ENCODE results near the gene FILIP1L. TPM values are rescaled to one million over a fixed set of nuclear protein-coding genes. Genes with fewer than 3 reads are reported as not detected.

Gene FILIP1L
- polyA plus RNA-seq, 3 donors = 0.13 to 0.40 (median 0.25) TPM

GRCh38 chr3:100018806-100019205 lies 95.5 kb downstream of the FILIP1L start:
- H3K4me1 Mint-ChIP-seq = no peaks in the 10 kb centered on the region
- H3K27ac Mint-ChIP-seq = peak overlapping the region in 1 of 7 donors; percentile 17
- Histone ChIP-seq H4K20me1 (ENCODE audit: insufficient read depth, low read length) (no peaks in the 10 kb centered on the region), H3K4me3 (replicated peaks in 1 of 3; ENCODE audit: low read depth in 2 of 3, low read length in 3 of 3) (no peak overlapping the region), H3K27ac (ENCODE audit: low read depth in 1 of 2, low read length in 2 of 2) (no peak overlapping the region), H3K9ac (ENCODE audit: insufficient read depth, low read length, poor library complexity, severe bottlenecking) (no peak overlapping the region), H3K9me3 (replicated peaks in 1 of 2; ENCODE audit: control insufficient read depth in 1 of 2, insufficient read depth in 1 of 2, low read length in 2 of 2) (no peaks in the 10 kb centered on the region), H3K79me2 (ENCODE audit: insufficient read depth, low read length) (no peaks in the 10 kb centered on the region), H3K4me2 (replicated peaks; ENCODE audit: extremely low read depth, low read length, poor library complexity, severe bottlenecking) (no peak overlapping the region), H3K36me3 (replicated peaks in 1 of 2; ENCODE audit: control insufficient read depth in 1 of 2, insufficient read depth in 2 of 2, low read length in 2 of 2) (no peaks in the 10 kb centered on the region), H2AFZ (ENCODE audit: insufficient read depth, low read depth, low read length, poor library complexity, severe bottlenecking) (no peak overlapping the region), H3K27me3 (ENCODE audit: control insufficient read depth in 2 of 2, insufficient read depth in 2 of 2, low read length in 2 of 2) (no peaks in the 10 kb centered on the region), H3K4me1 (ENCODE audit: control insufficient read depth in 1 of 2, insufficient read depth in 2 of 2, low read length in 2 of 2) (no peaks in the 10 kb centered on the region)
- no peak overlapping the region for H3K4me3 Mint-ChIP-seq
- no peaks in the 10 kb centered on the region for H3K27me3 Mint-ChIP-seq (ENCODE audit: low read depth in 3 of 3)
- H3K9me3 Mint-ChIP-seq = peaks cover 0 to 3% (median 0%) of the 10 kb centered on the region in 7 donors
- no peak for TF ChIP-seq CTCF (IDR thresholded peaks at IDR 0.05)
- H3K36me3 Mint-ChIP-seq = no peaks in the 10 kb centered on the region
- intact Hi-C loops (cut with micrococcal nuclease) = no loop called here
- no peak for DNase-seq

- H3K4me1 ChIP-seq (ENCODE audit: control insufficient read depth in 1 of 2, insufficient read depth in 2 of 2, low read length in 2 of 2) = no peaks in the 10 kb centered on the region
- Mint-ChIP-seq H3K4me1 (no peaks in the 10 kb centered on the region), H3K4me3 (no peak overlapping the region), H3K36me3 (no peaks in the 10 kb centered on the region), H3K27me3 (ENCODE audit: low read depth in 3 of 3) (no peaks in the 10 kb centered on the region), H3K9me3 (peaks cover 0 to 1% (median 0%) of the 10 kb centered on the region in 7 donors), H3K27ac (no peak overlapping the region)
- no peak for DNase-seq
- no peak overlapping the region for H3K4me3 ChIP-seq (replicated peaks in 1 of 3; ENCODE audit: low read depth in 2 of 3, low read length in 3 of 3)
- H3K4me2 ChIP-seq (replicated peaks; ENCODE audit: extremely low read depth, low read length, poor library complexity, severe bottlenecking) = no peak overlapping the region
- H3K79me2 ChIP-seq (ENCODE audit: insufficient read depth, low read length) = no peaks in the 10 kb centered on the region
- no peaks in the 10 kb centered on the region for H3K27me3 ChIP-seq (ENCODE audit: control insufficient read depth in 2 of 2, insufficient read depth in 2 of 2, low read length in 2 of 2)
- H3K36me3 ChIP-seq (replicated peaks in 1 of 2; ENCODE audit: control insufficient read depth in 1 of 2, insufficient read depth in 2 of 2, low read length in 2 of 2) = no peaks in the 10 kb centered on the region
- intact Hi-C loops (cut with micrococcal nuclease) = no loop called here
- H2AFZ ChIP-seq (ENCODE audit: insufficient read depth, low read depth, low read length, poor library complexity, severe bottlenecking) = no peak overlapping the region
- no peaks in the 10 kb centered on the region for H3K9me3 ChIP-seq (replicated peaks in 1 of 2; ENCODE audit: control insufficient read depth in 1 of 2, insufficient read depth in 1 of 2, low read length in 2 of 2)
- H3K27ac ChIP-seq (ENCODE audit: low read depth in 1 of 2, low read length in 2 of 2) = no peak overlapping the region
- TF ChIP-seq CTCF (IDR thresholded peaks at IDR 0.05) = no peak
- H3K9ac ChIP-seq (ENCODE audit: insufficient read depth, low read length, poor library complexity, severe bottlenecking) = no peak overlapping the region
- no peaks in the 10 kb centered on the region for H4K20me1 ChIP-seq (ENCODE audit: insufficient read depth, low read length)
- no CpG with 5 or more reads among the region's 1 CpG for WGBS (ENCODE audit: insufficient coverage)
These were observed 104.2 kb downstream of the FILIP1L start for GRCh38 chr3:100010087-100010417.

Data from CD14-positive monocyte (primary cell).